GM12878 (cell line): ENCODE measurements around the gene CALHM3. TPM values are rescaled to one million over a fixed set of nuclear protein-coding genes. Genes with fewer than 3 reads are reported as not detected.

Experiments
- BCL11A ChIP-seq: IDR thresholded peaks from 2 replicates; pipeline ENCODE4 v1.6.1; 2011; ENCODE audit warnings: low read depth, low read length
- CEBPB ChIP-seq, 2 experiments: fragments of 150-350 bp in 1 of 2; IDR thresholded peaks; 2 replicates each; pipeline ENCODE4 v1.6.1; 2012 to 2014; ENCODE audit warnings: low read depth in 2 of 2, low read length in 2 of 2, borderline replicate concordance in 1 of 2, inconsistent platforms in 1 of 2
- GATAD2B ChIP-seq: fragments of 450-650 bp; conservative IDR thresholded peaks from 2 replicates; pipeline ENCODE4 v1.6.1; 2017; ENCODE audit warnings: low read depth, mild to moderate bottlenecking, moderate library complexity
- HDGF ChIP-seq: fragments of 450-650 bp; IDR thresholded peaks from 2 replicates; pipeline ENCODE4 v1.6.1; 2016; ENCODE audit warnings: antibody characterized with exemption
- IKZF2 ChIP-seq, 2 experiments: fragments of 450-650 bp; IDR thresholded peaks; 2 replicates each; pipeline ENCODE4 v1.6.1; 2017; ENCODE audit warnings: mild to moderate bottlenecking in 2 of 2, moderate library complexity in 2 of 2
- KLF5 ChIP-seq: fragments of 450-650 bp; IDR thresholded peaks from 2 replicates; pipeline ENCODE4 v1.6.1; 2014; ENCODE audit warnings: mild to moderate bottlenecking; ENCODE audit not compliant: partially characterized antibody
- MYB ChIP-seq: fragments of 150-350 bp; IDR thresholded peaks from 2 replicates; pipeline ENCODE4 v1.6.1; 2014; ENCODE audit warnings: mild to moderate bottlenecking, low read depth, low read length, borderline replicate concordance
- NR2F1 ChIP-seq: fragments of 450-650 bp; conservative IDR thresholded peaks from 2 replicates; pipeline ENCODE4 v1.6.1; 2017; ENCODE audit warnings: mild to moderate bottlenecking
- POLR2AphosphoS2 ChIP-seq: IDR thresholded peaks from 2 replicates; pipeline ENCODE4 v1.6.1; 2011; ENCODE audit warnings: low read depth, mild to moderate bottlenecking, low read length, improper control_type of control experiment, moderate library complexity
- SREBF1 ChIP-seq: IDR thresholded peaks from 2 replicates; pipeline ENCODE4 v1.6.1; 2012; ENCODE audit warnings: mild to moderate bottlenecking, low read length
- STAT1 ChIP-seq: fragments of 450-650 bp; conservative IDR thresholded peaks from 2 replicates; pipeline ENCODE4 v1.6.1; 2014; ENCODE audit warnings: antibody characterized with exemption, mild to moderate bottlenecking
- YBX1 ChIP-seq: fragments of 450-650 bp; IDR thresholded peaks from 2 replicates; pipeline ENCODE4 v1.6.1; 2016; ENCODE audit warnings: antibody characterized with exemption
- ZNF217 ChIP-seq: fragments of 450-650 bp; IDR thresholded peaks from 2 replicates; pipeline ENCODE4 v1.6.1; 2017; ENCODE audit warnings: antibody characterized with exemption, mild to moderate bottlenecking
- polyA plus RNA-seq, 11 experiments: library from polyadenylated mRNA; depleted of rRNA in 4 of 11; unstranded in 6 of 11; stranded (reverse) in 5 of 11; fragments of >200 nt; fragmentation: Nextera tagmentation in 4 of 11; fragmentation: Illumina TruSeq in 1 of 11; extraction: Ambion mirVana in 4 of 11; extraction: Trizol in 1 of 11; gene quantifications; 1 replicate in 1 of 11; 2 replicates in 10 of 11; pipeline versions ENCODE4 v1.2.1 to v1.2.3, GENCODE V29; 2011 to 2016; ENCODE audit warnings: inconsistent platforms in 2 of 11, missing spikeins in 2 of 11, low read depth in 1 of 11
- total RNA-seq, 4 experiments: library from RNA; depleted of rRNA in 3 of 4; stranded (reverse); fragments of >200 nt in 3 of 4; fragmentation: Illumina TruSeq in 1 of 4; extraction: Trizol in 1 of 4; gene quantifications; 2 replicates each; pipeline versions ENCODE4 v1.2.1 to v1.2.3, GENCODE V29; 2013 to 2021
- TF ChIP-seq, protein P1 (sequence below): fragments of 450-650 bp; IDR thresholded peaks from 2 replicates; pipeline ENCODE4 v1.6.1; 2016; ENCODE audit warnings: mild to moderate bottlenecking, moderate library complexity, borderline replicate concordance
- TF ChIP-seq, protein P2 (sequence below): IDR thresholded peaks from 2 replicates; pipeline ENCODE4 v1.6.1; 2011; ENCODE audit warnings: mild to moderate bottlenecking, low read depth, low read length, moderate library complexity; ENCODE audit not compliant: insufficient replicate concordance
- TF ChIP-seq, protein P3 (sequence below): fragments of 450-650 bp; IDR thresholded peaks from 2 replicates; pipeline ENCODE4 v1.6.1; 2017; ENCODE audit warnings: mild to moderate bottlenecking, low read depth, inconsistent platforms; ENCODE audit not compliant: poor library complexity, severe bottlenecking

Gene CALHM3
- total and polyA plus RNA-seq, 10 of the 15 experiments (the other 5 are each of a cell fraction or from before 2014, with no cell fraction given) = 0.03 to 0.42 (median 0.11) TPM; not detected in 5

DNA sequence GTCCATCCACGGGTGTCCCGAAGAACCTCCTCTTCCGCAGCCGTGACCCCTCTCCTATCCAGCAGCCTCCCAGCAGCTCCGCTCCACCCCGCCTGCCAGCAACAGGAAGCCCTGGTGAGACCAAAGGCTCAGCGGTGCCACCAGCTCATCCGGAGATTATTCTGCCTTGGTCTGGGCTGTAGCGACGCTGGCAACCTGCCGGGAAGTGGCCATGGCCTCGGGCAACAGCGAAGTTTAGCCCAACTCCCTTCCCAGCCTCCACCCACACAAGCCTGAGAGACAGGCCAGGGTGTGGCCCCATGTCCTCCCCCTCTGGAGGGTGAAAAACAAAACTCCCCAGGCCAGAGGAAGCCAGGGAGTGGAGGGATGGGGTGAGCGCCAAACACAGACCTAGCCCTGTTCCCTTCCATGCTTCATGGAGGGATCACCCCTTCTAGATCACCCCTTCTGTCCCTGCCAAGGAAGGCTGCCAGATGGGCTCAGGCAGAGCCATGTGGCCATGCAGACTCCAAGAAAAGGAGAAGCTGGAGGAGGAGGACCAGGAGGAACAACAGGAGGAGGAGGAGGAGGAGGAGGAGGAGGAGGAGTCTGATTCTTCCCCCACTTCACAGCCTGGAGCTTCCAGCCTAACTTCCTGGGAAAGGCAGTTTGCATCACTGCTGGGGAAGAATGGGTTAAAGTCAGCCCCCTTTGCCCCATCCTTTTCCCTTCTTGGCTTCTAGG lies 27.8 kb downstream of the CALHM3 start (continued):
- TF ChIP-seq, protein P1, sequence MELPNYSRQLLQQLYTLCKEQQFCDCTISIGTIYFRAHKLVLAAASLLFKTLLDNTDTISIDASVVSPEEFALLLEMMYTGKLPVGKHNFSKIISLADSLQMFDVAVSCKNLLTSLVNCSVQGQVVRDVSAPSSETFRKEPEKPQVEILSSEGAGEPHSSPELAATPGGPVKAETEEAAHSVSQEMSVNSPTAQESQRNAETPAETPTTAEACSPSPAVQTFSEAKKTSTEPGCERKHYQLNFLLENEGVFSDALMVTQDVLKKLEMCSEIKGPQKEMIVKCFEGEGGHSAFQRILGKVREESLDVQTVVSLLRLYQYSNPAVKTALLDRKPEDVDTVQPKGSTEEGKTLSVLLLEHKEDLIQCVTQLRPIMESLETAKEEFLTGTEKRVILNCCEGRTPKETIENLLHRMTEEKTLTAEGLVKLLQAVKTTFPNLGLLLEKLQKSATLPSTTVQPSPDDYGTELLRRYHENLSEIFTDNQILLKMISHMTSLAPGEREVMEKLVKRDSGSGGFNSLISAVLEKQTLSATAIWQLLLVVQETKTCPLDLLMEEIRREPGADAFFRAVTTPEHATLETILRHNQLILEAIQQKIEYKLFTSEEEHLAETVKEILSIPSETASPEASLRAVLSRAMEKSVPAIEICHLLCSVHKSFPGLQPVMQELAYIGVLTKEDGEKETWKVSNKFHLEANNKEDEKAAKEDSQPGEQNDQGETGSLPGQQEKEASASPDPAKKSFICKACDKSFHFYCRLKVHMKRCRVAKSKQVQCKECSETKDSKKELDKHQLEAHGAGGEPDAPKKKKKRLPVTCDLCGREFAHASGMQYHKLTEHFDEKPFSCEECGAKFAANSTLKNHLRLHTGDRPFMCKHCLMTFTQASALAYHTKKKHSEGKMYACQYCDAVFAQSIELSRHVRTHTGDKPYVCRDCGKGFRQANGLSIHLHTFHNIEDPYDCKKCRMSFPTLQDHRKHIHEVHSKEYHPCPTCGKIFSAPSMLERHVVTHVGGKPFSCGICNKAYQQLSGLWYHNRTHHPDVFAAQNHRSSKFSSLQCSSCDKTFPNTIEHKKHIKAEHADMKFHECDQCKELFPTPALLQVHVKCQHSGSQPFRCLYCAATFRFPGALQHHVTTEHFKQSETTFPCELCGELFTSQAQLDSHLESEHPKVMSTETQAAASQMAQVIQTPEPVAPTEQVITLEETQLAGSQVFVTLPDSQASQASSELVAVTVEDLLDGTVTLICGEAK = no peak
- TF ChIP-seq STAT1 = no peak
- TF ChIP-seq KLF5 = no peak
- no peak for TF ChIP-seq BCL11A
- TF ChIP-seq, protein P2, sequence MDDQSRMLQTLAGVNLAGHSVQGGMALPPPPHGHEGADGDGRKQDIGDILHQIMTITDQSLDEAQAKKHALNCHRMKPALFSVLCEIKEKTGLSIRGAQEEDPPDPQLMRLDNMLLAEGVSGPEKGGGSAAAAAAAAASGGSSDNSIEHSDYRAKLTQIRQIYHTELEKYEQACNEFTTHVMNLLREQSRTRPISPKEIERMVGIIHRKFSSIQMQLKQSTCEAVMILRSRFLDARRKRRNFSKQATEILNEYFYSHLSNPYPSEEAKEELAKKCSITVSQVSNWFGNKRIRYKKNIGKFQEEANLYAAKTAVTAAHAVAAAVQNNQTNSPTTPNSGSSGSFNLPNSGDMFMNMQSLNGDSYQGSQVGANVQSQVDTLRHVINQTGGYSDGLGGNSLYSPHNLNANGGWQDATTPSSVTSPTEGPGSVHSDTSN = no peak
- TF ChIP-seq MYB = no peak
- TF ChIP-seq IKZF2 (IDR thresholded peaks at IDR 0.05) = peak in 1 of 2 experiments; percentile 23; a peak in 2 of 4 replicates
- no peak for TF ChIP-seq SREBF1
- no peak for TF ChIP-seq POLR2AphosphoS2
- no peak for TF ChIP-seq ZNF217
- TF ChIP-seq, protein P3, sequence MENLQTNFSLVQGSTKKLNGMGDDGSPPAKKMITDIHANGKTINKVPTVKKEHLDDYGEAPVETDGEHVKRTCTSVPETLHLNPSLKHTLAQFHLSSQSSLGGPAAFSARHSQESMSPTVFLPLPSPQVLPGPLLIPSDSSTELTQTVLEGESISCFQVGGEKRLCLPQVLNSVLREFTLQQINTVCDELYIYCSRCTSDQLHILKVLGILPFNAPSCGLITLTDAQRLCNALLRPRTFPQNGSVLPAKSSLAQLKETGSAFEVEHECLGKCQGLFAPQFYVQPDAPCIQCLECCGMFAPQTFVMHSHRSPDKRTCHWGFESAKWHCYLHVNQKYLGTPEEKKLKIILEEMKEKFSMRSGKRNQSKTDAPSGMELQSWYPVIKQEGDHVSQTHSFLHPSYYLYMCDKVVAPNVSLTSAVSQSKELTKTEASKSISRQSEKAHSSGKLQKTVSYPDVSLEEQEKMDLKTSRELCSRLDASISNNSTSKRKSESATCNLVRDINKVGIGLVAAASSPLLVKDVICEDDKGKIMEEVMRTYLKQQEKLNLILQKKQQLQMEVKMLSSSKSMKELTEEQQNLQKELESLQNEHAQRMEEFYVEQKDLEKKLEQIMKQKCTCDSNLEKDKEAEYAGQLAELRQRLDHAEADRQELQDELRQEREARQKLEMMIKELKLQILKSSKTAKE = no peak
- no peak for TF ChIP-seq YBX1
- 0 out of 2 replicates have a peak, but pooled peaks have one; percentile 15 for TF ChIP-seq HDGF
- TF ChIP-seq GATAD2B = peak; percentile 65; the same call in 1 of the 2 replicates
- no peak; the same call in 1 of the 2 replicates for TF ChIP-seq NR2F1
- TF ChIP-seq CEBPB (IDR thresholded peaks at IDR 0.05; ENCODE audit: borderline replicate concordance in 1 of 2, low read depth in 2 of 2, low read length in 2 of 2) = no peak
